HTR-8/SVneo (cell line): ENCODE results near the gene LDLRAD4.
"Not testable (repeated sequence)": the region's sequence is repeated elsewhere in the genome, so short reads cannot be mapped to it uniquely, and the experiment has no call there.

Experiments
- DNase-seq: peaks from one replicate; pipeline ENCODE4 v3.0.0; 2011; ENCODE audit warnings: low spot score, mixed read lengths; ENCODE audit not compliant: insufficient read length
- FAIRE-seq: peaks from 2 replicates; lab custom pipeline; 2011; peaks lifted over from hg19 to GRCh38; lab: Jason Lieb, UNC

Gene LDLRAD4

GRCh38 chr18:13262358-13262680 is 43.8 kb downstream of the LDLRAD4 start:
- FAIRE-seq = not testable (repeated sequence)

GRCh38 chr18:13262839-13263691 is 44.5 kb downstream of the LDLRAD4 start:
- no peak for DNase-seq
- no peak for FAIRE-seq

More at GRCh38 chr18:13262358-13262680, 43.8 kb downstream of the LDLRAD4 start:
- DNase-seq = not testable (repeated sequence)

GRCh38 chr18:13264091-13265007 is 45.8 kb downstream of the LDLRAD4 start:
- FAIRE-seq (no peak), DNase-seq (no peak)

- FAIRE-seq = no peak
These were observed 46.7 kb downstream of the LDLRAD4 start for GRCh38 chr18:13265008-13265910.

GRCh38 chr18:13265911-13266217 is 47.3 kb downstream of the LDLRAD4 start:
- DNase-seq (no peak), FAIRE-seq (no peak)

More at GRCh38 chr18:13265008-13265910, 46.7 kb downstream of the LDLRAD4 start:
- no peak for DNase-seq

- FAIRE-seq (no peak), DNase-seq (no peak)
These were observed 47.9 kb downstream of the LDLRAD4 start for GRCh38 chr18:13266218-13267100.

- DNase-seq (no peak), FAIRE-seq (no peak)
These were observed 48.9 kb downstream of the LDLRAD4 start for GRCh38 chr18:13267431-13267873.

GRCh38 chr18:13268158-13269012 is 49.8 kb downstream of the LDLRAD4 start:
- no peak for FAIRE-seq
- no peak for DNase-seq

- FAIRE-seq = no peak
- DNase-seq = no peak
These were observed 50.4 kb downstream of the LDLRAD4 start for GRCh38 chr18:13269013-13269280.

GRCh38 chr18:13269521-13270011 is 51.0 kb downstream of the LDLRAD4 start:
- no peak for DNase-seq
- FAIRE-seq = no peak

GRCh38 chr18:13270279-13270855 is 51.8 kb downstream of the LDLRAD4 start:
- FAIRE-seq (no peak), DNase-seq (no peak)

GRCh38 chr18:13271302-13271911 is 52.8 kb downstream of the LDLRAD4 start:
- no peak for FAIRE-seq
- no peak for DNase-seq

- no peak for FAIRE-seq
- no peak for DNase-seq
These were observed 53.9 kb downstream of the LDLRAD4 start for GRCh38 chr18:13272416-13272815.

- no peak for DNase-seq
- no peak for FAIRE-seq
These were observed 55.2 kb downstream of the LDLRAD4 start for GRCh38 chr18:13273800-13274199.

GRCh38 chr18:13275075-13275474 is 56.5 kb downstream of the LDLRAD4 start:
- FAIRE-seq = no peak
- DNase-seq = no peak

- DNase-seq (no peak), FAIRE-seq (no peak)
These were observed 58.3 kb downstream of the LDLRAD4 start for GRCh38 chr18:13276530-13277520.
